ENCODE data around the gene CDADC1. TPM values are rescaled to one million over a fixed set of nuclear protein-coding genes. Genes with fewer than 3 reads are reported as not detected.

CDADC1 gene
- total and polyA plus RNA-seq, 7 donors, result 2.4 to 12.2 (median 6.5) TPM

DNA sequence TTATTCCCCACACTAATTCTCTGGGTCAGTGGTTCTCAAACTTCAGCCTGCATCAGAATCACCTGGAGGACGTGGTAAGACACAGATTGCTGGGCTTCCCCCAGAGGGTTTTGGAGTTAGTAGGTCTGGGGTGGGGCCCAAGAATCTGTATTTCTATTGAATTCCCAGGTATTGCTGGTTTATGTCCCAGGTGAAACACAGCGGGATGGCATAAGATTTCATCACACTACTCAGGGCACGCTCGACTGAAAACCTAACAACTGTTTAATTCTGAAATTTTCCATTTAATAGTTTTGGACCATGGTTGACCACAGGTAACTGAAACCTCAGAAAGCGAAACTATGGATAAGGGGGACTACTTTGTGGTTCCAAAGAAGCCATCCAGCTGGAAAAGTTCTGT is 21.1 kb upstream of the CDADC1 start:
- Histone ChIP-seq H3K4me3 (no peak overlapping the region), H3K36me3 (no peaks in the 10 kb centered on the region), H3K9me3 (no peaks in the 10 kb centered on the region), H3K27ac (no peak overlapping the region), H3K27me3 (peaks cover 3 to 16% (median 7%) of the 10 kb centered on the region in 3 donors), H3K4me1 (peaks cover 0 to 2% (median under 1%) of the 10 kb centered on the region in 4 donors)
- TF ChIP-seq POLR2AphosphoS5 (IDR thresholded peaks at IDR 0.05) (no peak), EP300 (IDR thresholded peaks at IDR 0.05) (no peak), POLR2A (IDR thresholded peaks at IDR 0.05) (no peak)
- TF ChIP-seq, protein P1, sequence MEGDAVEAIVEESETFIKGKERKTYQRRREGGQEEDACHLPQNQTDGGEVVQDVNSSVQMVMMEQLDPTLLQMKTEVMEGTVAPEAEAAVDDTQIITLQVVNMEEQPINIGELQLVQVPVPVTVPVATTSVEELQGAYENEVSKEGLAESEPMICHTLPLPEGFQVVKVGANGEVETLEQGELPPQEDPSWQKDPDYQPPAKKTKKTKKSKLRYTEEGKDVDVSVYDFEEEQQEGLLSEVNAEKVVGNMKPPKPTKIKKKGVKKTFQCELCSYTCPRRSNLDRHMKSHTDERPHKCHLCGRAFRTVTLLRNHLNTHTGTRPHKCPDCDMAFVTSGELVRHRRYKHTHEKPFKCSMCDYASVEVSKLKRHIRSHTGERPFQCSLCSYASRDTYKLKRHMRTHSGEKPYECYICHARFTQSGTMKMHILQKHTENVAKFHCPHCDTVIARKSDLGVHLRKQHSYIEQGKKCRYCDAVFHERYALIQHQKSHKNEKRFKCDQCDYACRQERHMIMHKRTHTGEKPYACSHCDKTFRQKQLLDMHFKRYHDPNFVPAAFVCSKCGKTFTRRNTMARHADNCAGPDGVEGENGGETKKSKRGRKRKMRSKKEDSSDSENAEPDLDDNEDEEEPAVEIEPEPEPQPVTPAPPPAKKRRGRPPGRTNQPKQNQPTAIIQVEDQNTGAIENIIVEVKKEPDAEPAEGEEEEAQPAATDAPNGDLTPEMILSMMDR (IDR thresholded peaks at IDR 0.05), result no peak
- WGBS, 2 donors, result 89 to 90% methylated on average over 5 of the region's 5 CpGs
- intact Hi-C loops (cut with DNase I), result no loop called here
- DNase-seq, result no peak

DNA sequence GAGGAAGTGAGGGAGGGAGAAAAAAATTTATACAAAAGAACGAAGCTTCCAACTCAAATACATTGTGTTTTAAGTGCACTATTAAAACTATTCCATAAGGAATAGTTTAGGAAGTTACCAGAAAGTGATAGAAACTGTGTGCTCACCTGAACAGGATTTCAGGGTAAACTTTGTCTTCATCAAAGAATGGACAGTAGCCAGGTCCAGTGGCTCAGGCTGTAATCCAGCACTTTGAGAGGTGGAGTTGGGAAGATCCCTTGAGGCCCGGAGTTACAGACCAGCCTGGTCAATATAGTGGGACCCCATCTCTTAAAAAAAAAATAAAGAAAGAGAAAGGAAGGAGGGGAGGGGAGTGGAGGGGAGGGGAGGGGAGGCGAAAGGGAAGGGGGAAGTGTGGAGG is 13.0 kb upstream of the CDADC1 start:
- H3K4me3 ChIP-seq, result no peak overlapping the region
- intact Hi-C loops (cut with DNase I), result no loop called here
- H3K27me3 ChIP-seq, result no peaks in the 10 kb centered on the region
- no peak for TF ChIP-seq POLR2A (IDR thresholded peaks at IDR 0.05)
- no peak for DNase-seq
- no peak overlapping the region for H3K27ac ChIP-seq
- no peaks in the 10 kb centered on the region for H3K36me3 ChIP-seq
- 95 to 97% methylated on average over 3 of the region's 3 CpGs for WGBS, 2 donors
- no peaks in the 10 kb centered on the region for H3K9me3 ChIP-seq
- no peaks in the 10 kb centered on the region for H3K4me1 ChIP-seq

DNA sequence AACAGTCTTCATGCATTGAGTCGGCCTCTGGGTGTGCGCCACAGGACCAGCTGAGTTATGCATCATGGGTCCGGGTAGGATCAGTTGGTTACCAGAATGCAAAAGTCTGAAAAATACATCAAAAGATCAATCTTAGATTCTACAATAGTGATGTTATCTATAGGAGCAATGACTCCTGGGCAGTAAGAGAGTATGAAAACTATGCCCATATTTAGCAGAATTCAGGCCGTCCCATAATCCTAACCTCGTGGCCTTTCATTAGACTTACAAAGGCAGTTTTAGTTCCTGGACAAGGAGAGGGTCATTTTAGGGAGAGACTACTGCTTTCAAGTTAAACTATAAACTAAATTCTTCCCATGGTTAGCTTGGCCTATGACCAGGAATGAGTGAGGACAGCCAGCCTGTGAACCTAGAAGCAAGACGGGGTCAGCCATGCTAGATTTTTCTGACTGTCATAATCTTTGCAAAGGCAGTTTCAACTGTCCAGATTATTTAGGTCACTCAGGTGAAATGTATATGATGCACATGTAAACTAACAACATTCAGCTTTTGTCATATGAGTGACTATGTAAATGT is 11.8 kb upstream of the CDADC1 start:
- Histone ChIP-seq H3K9me3 (no peaks in the 10 kb centered on the region), H3K4me1 (no peaks in the 10 kb centered on the region), H3K36me3 (no peaks in the 10 kb centered on the region), H3K4me3 (no peak overlapping the region), H3K27me3 (no peaks in the 10 kb centered on the region), H3K27ac (no peak overlapping the region)
- WGBS, 2 donors, result 93 to 94% methylated on average over 6 of the region's 6 CpGs
- intact Hi-C loops (cut with DNase I), result no loop called here
- TF ChIP-seq POLR2AphosphoS5 (IDR thresholded peaks at IDR 0.05) (no peak), EP300 (IDR thresholded peaks at IDR 0.05) (no peak)
- TF ChIP-seq, protein P1 (IDR thresholded peaks at IDR 0.05), result no peak
- DNase-seq, result no peak

DNA sequence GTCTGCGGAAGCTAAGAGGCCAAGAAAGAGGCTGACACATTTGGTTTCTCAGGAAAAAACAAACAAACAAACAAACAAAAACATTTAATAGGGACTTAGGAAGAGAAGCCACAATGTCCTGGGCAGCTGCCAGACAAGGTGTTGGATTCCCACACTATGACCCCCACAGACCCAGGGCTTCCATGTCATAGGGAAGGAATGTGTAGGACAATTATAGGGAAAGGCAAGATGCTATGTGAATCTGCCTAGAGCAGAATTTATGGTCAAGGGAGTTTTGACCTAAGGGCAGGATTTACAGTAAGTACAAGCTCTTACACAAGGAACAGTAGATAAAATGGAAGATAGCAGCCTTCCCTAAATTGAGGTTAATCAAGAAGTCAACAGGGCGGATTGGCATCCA is 9.1 kb upstream of the CDADC1 start:
- no peak for DNase-seq
- no peaks in the 10 kb centered on the region for H3K9me3 ChIP-seq
- no peaks in the 10 kb centered on the region for H3K27me3 ChIP-seq
- H3K27ac ChIP-seq, result no peak overlapping the region
- no peak overlapping the region for H3K4me3 ChIP-seq
- H3K4me1 ChIP-seq, result no peaks in the 10 kb centered on the region
- 94 to 96% methylated on average over 2 of the region's 2 CpGs for WGBS, 2 donors
- no peaks in the 10 kb centered on the region for H3K36me3 ChIP-seq
- TF ChIP-seq, protein P1 (IDR thresholded peaks at IDR 0.05), result no peak
- no peak for TF ChIP-seq POLR2A (IDR thresholded peaks at IDR 0.05)
- no peak for TF ChIP-seq POLR2AphosphoS5 (IDR thresholded peaks at IDR 0.05)
- intact Hi-C loops (cut with DNase I), result no loop called here

DNA sequence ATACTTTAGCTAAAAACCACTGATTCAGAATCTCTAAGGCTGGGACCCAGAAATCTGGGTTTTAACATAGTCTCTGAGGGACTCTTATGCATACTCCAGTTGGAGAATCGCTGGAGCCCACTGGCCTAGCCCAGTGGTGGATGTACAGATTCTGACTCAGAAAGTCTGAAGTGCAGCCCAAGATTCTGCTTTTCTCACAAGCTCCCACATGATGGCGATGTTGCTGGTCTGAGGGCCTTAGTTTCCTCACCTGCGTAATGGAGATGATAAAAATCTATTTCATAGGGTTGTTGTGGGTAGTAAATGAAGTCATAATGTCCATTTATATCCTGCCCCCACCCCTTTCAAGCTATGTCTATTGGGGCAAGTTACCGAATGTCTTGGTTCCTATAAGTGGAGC is 7.7 kb upstream of the CDADC1 start:
- no peaks in the 10 kb centered on the region for H3K36me3 ChIP-seq
- intact Hi-C loops (cut with DNase I), result loop anchor here (10.0 kb wide), 2 partner anchors 265 to 885 kb away; partner anchors contain the start of gene FNDC3A
- WGBS, 2 donors, result 7 to 32% methylated on average over 4 of the region's 4 CpGs
- H3K27ac ChIP-seq, result no peak overlapping the region
- no peak for TF ChIP-seq EP300 (IDR thresholded peaks at IDR 0.05)
- TF ChIP-seq, protein P1 (IDR thresholded peaks at IDR 0.05), result peak in 1 of 4 experiments; percentile 23
- no peaks in the 10 kb centered on the region for H3K4me1 ChIP-seq
- DNase-seq, result no peak
- no peaks in the 10 kb centered on the region for H3K27me3 ChIP-seq
- H3K9me3 ChIP-seq, result no peaks in the 10 kb centered on the region
- no peak overlapping the region for H3K4me3 ChIP-seq

All from sigmoid colon (tissue), 7 donors.